ENCODE measurements around the gene KRT71.

GRCh38 chr12:52600071-52600470 lies 47.1 kb upstream of the KRT71 start:
- no peak for TF ChIP-seq CTCF (IDR thresholded peaks at IDR 0.05)
- no peak for TF ChIP-seq POLR2A (IDR thresholded peaks at IDR 0.05)
